HG02943 (cell line): ENCODE results near the gene SMARCA4.

Experiments used
- ATAC-seq: cut with Tn5 transposase; IDR thresholded peaks from one replicate; pipeline ENCODE4 v1.9.1; 2021; ENCODE audit warnings: mild to moderate bottlenecking, low read depth, moderate library complexity; ENCODE audit not compliant: unreplicated experiment

SMARCA4 gene

GRCh38 chr19:10960314-10961072 lies at the start of gene SMARCA4:
Gene SMARCA4, plus strand, starts transcription at chr19:10961030. Its CDS starts 23,122 bp downstream, at chr19:10984152.
- peak; percentile 68 for ATAC-seq

DNA sequence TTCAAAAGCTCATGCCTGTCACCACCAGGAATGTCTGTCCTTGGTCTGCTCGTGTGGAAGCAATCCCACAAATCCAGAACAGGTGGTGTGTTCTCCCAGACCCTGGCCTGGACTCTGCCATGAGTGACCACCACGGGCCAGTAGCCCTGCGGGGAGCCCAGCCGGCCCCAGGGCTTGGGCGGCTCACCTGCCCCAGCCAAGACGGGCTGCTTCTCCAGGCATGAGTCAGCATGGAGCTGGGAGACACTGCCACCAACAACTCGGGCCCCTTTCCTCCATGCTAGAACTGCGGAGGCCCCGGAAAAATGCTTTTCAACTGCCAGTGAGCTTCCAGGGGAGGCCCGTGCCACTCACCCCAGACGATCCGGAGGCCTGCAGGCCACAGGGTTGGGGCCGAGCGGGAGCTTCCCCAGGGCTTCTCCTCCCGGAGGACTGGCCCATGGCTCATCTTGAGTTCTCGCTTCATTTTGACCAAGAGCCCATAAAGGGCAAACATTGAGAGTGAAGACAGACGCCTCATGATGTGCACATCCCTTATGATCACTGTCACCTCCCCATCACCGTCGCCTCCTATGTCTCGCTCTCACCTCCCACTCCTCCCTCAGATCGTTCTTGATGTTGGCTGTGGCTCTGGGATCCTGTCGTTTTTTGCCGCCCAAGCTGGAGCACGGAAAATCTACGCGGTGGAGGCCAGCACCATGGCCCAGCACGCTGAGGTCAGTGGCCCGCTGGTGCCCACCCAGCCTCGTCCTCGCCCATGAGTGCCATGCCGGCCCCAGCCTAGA lies 49.1 kb upstream of the SMARCA4 start:
- no peak for ATAC-seq

DNA sequence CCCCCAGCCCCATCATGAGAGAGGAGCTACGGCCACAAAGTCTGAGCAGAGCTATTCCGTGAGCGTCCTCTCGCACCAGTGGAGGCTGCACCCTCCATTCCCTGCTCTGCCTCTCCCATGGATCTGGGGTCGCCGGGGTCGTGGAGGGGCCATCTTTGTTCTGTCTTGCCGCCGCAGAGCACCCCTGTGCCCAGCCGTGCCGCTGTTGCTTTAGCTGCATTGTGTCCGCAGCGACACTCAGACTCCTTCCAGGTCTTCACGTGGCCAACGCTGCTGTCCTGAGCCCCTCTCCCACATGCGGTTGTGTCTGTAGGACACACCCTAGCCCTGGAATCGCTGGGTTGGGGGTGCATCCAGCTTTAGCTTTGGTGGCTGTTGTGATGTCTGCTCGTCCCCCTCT lies 48.2 kb upstream of the SMARCA4 start:
- no peak for ATAC-seq

DNA sequence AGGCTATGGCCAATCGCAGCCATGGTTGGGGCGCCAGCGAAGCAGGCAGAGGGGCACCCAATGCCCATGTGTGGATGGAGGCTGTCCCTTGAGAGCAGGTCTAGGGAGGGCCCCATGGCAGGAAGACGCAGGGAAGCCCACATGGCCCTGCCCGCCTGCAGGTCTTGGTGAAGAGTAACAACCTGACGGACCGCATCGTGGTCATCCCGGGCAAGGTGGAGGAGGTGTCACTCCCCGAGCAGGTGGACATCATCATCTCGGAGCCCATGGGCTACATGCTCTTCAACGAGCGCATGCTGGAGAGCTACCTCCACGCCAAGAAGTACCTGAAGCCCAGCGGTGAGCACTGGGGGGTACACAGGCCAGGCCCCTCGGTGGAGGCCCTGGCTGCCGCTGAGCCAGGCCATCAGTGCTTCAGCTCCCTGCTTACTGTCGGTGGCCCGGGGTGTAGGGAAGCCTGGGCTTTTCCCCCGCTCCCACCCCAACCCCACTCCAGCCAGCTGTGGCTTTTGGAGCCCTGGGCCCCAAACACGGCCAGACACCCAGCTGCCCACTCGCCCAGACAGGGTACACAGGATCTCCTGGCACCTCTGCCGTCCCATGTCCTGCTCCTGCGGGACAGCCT lies 47.0 kb upstream of the SMARCA4 start:
- ATAC-seq: no peak

DNA sequence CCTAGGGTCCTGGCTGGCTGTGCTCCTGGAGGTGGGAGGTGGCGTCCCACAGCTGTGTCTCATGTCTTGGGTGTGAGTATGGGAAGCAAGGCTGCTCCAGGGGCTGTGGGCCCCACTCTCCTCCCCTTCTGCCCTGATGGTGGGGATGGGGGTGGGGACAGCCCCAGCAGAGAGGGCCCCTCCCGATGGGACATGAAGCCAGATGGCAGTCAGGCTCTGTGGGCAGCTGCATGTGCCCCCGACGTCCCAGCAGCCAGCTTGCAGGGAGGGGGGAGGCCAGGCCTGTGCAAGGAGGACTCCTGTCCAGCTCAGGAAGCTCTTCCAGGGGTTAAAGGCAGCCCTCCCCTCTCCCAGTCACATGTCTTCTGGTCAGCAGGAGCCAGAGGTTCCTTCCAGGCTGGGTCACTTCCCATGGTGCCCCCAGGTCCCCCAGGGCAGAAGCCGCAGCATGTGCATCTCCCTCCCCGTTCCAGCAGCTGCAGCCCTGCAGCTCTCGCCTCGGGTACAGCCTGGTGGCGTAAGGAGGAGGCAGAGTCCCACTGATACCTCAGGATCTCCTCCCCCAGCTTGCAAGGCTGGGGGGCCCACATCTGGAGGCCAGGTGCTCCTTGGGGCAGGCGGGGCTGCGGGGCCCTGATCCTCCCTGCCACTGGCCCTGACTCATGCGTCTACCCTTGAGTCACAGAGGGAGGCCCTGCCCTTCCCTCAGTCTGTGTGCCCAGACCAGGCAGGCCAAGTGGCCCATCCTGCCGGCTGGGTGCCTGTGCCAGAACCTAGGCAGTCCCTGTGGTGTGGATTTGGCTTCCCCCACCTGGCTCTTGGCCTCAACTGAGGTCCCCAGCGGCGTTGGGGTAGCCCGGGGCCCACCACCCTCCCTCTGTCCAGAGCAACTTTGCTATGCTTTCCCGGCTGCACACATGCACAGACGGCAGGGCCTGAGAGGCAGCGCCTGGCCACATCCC lies 45.4 kb upstream of the SMARCA4 start:
- no peak for ATAC-seq

GRCh38 chr19:10916602-10917001 lies 44.2 kb upstream of the SMARCA4 start:
- ATAC-seq: no peak

DNA sequence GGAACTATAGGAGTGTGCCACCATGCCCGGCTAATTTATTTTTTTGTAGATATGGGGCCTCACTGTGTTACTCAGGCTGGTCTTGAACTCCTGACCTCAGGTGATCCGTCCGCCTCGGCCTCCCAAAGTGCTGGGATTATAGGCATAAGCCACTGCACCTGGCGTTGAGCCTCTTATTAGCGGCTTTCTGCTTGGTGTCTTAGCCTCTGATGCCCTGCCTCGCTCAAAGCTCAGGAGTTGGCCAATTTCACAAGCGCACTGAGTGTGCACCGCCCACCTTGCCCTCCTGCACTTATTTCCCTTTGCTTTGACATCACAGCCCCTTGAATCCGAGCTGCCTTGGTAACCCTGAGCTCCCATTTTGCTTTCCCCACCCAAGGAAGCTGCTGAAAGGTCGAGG lies 42.5 kb upstream of the SMARCA4 start:
- no peak for ATAC-seq

GRCh38 chr19:10919352-10920287 lies 41.2 kb upstream of the SMARCA4 start:
- no peak for ATAC-seq

DNA sequence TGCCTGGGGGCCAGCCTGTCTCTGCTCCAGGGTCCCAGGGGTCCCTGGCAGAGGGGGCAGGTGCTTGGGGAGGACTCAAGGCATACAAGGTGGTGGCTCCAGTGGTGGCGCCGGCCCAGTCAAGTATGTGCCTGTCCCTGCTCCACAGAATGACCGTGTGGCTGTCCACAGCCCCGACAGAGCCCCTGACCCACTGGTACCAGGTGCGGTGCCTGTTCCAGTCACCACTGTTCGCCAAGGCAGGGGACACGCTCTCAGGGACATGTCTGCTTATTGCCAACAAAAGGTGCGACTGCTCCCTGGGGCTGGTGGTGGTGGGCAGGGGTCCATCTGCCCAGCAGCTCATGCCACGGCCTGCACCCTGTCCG lies 40.6 kb upstream of the SMARCA4 start:
- no peak for ATAC-seq

DNA sequence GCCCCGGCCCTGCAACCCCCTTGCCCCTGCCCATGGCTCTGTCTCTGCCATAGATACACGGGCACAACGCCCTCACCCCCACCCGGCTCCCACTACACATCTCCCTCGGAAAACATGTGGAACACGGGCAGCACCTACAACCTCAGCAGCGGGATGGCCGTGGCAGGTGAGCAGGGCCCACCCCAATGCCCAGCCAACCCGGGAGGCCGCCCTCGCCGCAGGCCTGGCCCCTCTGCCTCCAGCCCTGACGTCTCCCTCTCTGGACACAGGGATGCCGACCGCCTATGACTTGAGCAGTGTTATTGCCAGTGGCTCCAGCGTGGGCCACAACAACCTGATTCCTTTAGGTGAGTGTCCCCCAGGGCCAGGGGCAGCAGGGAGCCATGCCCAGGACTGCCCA lies 40.0 kb upstream of the SMARCA4 start:
- no peak for ATAC-seq

GRCh38 chr19:10921199-10921909 lies 39.5 kb upstream of the SMARCA4 start:
- ATAC-seq: no peak

DNA sequence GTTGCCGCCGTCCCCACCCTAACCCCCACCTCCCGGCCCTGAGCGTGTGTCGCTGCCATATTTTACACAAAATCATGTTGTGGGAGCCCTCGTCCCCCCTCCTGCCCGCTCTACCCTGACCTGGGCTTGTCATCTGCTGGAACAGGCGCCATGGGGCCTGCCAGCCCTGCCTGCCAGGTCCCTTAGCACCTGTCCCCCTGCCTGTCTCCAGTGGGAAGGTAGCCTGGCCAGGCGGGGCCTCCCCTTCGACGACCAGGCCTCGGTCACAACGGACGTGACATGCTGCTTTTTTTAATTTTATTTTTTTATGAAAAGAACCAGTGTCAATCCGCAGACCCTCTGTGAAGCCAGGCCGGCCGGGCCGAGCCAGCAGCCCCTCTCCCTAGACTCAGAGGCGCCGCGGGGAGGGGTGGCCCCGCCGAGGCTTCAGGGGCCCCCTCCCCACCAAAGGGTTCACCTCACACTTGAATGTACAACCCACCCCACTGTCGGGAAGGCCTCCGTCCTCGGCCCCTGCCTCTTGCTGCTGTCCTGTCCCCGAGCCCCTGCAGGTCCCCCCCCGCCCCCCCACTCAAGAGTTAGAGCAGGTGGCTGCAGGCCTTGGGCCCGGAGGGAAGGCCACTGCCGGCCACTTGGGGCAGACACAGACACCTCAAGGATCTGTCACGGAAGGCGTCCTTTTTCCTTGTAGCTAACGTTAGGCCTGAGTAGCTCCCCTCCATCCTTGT lies 38.8 kb upstream of the SMARCA4 start:
- ATAC-seq: no peak

- no peak for ATAC-seq
These were observed 38.2 kb upstream of the SMARCA4 start for GRCh38 chr19:10922638-10923014.

- ATAC-seq: no peak
These were observed 37.3 kb upstream of the SMARCA4 start for GRCh38 chr19:10923260-10924112.

GRCh38 chr19:10924597-10924996 lies 36.2 kb upstream of the SMARCA4 start:
- ATAC-seq: no peak

- no peak for ATAC-seq
These were observed 32.9 kb upstream of the SMARCA4 start for GRCh38 chr19:10927730-10928562.
